Stimulated activated CD4-positive, alpha-beta T cell treated with anti-CD3 and anti-CD28 coated beads, Interleukin-1b, Interleukin-23, amount 100 ng/mL, for 1 hour (primary cell): ENCODE measurements around the gene CD99.

ENCODE experiments used
- DNase-seq, 2 donors: peaks; one replicate each; pipeline ENCODE4 v3.0.0-alpha.2; 2020; ENCODE audit warnings: low read depth in 2 of 2

Gene CD99

GRCh38 chrX:2690856-2691542 lies at the start of gene CD99:
CD99 (plus strand) TSS chrX:2691295; CDS start chrX:2691361, 66 bp downstream.
- peak; percentile 67 to 81 for DNase-seq

DNA sequence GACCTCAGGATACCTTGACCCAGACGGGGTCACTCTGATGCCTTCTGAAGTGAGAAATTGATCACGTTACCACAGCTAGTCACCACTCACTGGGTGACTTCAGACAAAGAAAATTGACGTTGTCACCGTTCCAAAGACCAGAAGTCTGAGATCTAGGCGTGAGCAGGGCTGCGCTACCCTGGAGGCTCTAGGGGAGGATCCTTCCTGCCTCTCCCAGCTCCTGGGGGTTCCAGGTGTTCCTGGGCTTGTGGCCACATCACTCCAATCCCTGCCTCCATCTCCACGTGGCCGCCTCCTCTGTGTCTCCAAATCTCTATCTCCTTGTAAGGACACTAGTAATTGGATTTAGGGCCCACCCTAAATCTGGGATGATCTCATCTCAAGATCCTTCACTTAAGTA lies 48.9 kb upstream of the CD99 start:
- no peak for DNase-seq

DNA sequence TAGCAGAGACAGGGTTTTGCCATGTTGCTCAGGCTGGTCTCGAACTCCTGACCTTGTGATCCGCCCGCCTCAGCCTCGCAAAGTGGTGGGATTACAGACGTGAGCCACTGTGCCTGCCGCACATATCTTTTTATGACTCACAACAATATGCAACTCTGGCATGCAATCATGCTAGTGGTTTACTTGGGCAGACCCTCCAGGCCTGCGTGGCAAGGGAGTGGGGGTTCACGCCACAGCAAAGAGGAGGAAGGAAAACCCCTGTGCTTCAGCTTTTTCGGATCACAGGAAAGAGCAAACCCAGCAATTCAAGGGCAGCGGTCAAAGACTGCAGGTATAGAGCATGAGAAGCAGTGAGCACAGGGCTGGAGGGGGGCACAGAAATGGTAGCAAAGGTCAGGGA lies 48.3 kb upstream of the CD99 start:
- DNase-seq: no peak

GRCh38 chrX:2643880-2644279 lies 47.2 kb upstream of the CD99 start:
- no peak for DNase-seq

DNA sequence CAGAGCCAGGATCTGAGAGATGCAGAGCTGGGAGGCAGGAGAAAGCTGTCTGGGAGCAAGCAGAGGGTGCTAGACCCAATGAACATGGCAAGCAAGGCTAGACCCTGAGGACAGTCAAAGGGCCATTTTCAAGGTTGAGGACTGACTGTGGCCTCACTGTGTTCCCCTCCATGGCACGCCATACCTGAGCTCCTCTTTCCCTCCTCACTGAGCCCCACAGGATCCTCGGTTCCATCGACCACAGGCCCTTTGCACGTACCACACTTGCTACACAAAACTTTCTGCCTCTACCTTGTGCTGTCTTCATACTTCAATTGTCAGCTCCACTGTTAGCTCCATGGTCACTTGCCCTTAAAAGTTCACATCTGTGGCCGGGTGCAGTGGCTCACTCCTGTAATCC lies 45.5 kb upstream of the CD99 start:
- DNase-seq: no peak

GRCh38 chrX:2647627-2648026 lies 43.5 kb upstream of the CD99 start:
- DNase-seq: no peak

DNA sequence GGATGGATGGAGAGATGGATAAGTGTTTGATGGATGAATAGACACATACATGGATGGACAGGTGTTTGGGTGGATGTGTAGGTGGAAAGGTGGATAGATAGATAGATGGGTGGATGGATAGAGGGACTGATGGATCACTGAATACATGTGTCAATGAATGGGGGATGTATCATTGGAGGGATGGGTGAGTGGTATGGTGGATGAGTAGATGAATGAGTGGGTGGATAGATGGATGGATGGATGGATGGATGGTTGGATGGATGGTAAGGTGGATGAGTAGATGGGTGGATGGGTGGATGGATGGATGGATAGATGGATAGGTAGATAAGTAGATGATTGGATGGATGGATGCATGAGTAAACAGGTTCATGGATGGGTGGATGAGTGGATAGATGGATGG lies 41.1 kb upstream of the CD99 start:
- no peak for DNase-seq

GRCh38 chrX:2650865-2651264 lies 40.2 kb upstream of the CD99 start:
- no peak for DNase-seq

GRCh38 chrX:2652106-2652505 lies 39.0 kb upstream of the CD99 start:
- no peak for DNase-seq

DNA sequence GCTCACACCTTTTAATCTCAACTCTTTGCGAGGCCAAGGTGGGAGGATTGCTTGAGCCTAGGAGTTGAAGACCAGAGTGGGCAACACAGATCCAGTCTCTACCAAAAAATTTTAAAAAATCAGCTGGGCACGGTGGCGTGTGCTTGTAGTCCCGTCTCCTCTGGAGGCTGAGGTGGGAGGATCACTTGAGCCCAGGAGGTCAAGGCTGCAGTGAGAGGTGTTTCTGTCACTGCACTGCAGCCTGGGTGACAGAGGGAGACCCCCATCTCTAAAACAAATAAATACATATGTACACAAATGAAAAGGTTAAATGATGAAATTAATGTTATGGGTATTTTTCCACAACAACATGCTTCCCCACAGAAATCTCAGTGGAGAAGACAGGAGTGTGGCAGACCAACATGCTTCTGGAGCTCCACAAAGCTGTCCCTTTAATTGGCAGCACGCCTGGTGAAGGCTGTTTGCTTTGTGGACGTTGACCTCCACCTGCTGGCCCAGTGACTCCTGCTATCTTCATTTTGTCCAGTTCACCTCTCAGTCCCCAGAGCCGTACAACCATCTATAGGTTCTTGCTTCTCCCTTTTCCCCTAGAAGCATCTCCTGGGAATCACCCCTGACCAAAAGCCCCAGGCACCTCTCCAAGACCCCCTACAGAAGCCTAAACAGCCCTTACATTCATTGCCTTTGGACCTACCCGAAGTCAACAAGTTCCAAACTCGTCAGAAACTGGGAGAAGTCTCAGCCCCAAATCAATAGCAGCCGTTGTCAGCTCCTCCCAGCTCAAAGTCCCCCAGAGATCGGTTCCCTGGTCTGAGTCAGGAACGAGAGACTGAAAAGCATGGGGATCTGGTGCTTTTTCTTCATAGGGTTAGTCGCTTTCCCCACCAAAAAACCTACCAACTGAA lies 36.4 kb upstream of the CD99 start:
- DNase-seq: no peak

GRCh38 chrX:2656257-2656836 lies 34.7 kb upstream of the CD99 start:
- DNase-seq: no peak

DNA sequence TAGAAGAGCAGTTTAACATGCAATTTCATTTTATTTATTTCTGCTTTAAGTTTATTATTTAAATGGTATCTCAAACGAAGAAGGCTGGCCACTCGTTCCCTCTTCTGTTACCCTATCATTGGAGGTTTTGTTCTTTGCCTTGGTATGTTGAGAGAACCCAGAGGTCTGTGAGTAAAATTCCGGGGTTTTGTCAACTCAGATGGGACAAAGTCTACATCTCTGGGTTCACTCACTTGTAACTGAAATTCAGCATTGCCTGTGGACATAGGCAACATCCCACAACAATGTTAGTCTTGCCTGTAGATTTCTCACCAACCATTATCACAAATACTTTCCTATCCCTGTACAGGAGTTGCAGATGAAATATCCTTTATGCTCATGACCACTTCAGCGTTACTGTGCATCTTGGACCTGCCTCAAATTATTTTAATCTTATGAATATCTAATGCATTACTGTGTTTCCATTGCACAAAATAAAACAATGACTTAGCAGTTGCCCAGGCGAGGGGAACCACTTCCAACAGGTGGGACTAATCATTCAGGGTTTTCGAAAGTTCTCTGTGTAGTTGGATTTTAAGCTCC lies 33.5 kb upstream of the CD99 start:
- no peak for DNase-seq

DNA sequence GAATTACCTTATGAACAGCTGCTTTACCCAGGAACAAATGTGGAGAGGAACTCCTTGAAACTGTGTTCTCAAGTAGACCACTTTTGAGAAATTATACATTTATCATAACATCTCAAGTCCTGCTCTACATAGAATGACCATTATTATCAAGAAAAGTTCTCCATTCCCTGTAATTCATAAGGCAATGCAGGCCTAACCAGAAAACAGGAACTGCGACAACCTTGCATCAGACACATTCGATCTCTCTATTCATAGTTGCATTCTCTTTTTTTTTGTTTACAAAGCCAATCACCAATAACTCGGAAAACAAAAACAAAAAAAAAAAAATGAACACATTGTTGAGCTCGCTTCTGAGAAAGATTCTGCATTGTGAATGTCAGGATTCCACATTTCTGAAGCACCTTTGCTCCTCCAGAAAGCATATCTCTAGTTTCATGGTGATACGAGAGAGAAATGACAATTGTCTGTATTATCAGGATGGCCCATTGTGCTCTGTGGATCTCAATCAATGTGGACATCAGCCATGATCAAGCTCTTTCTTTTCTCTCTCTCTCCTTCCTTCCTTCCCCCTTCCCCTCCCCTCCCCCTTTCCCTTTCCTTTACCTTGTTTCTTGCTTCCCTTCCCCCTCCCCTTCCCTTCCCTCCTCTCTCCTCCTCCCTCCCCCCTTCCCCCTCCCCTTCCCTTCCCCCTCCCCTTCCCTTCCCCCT lies 32.4 kb upstream of the CD99 start:
- DNase-seq: no peak

DNA sequence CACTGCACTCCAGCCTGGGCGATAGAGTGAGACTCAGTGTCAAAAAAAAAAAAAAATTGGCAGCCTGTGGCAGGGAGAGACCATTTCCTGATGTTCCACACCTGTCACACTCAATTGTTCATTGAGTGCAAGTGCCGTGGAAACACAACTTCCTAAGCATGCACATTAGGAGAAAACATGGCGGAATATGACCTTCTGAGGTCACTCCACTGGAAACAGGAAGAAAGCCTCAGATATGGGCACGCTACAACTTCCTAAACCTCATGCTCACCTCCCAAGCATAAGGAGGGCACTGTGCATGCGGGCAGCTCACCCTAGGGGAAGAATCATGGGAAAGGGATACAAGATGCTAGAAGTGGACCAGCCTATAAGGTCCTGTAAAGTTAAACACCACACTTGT lies 28.5 kb upstream of the CD99 start:
- DNase-seq: no peak

DNA sequence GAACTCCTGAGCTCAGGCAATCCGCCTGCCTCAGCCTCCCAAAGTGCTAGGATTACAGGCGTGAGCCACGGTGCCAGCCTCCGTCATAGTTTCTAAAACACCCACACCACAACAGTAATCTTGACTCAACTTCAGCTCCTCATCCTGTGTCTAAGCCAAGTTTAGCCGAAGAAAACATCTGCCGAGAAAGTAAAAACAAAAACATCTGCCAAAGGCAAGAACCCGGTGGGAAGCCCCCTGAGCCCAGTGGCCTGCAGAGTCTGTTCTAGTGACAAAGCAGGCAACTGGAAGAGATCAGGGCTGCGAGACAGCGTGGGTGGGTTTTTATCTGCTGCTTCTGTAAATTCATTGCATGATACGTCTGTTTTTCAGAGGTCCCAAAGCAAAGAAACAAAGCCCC lies 26.6 kb upstream of the CD99 start:
- DNase-seq: no peak

GRCh38 chrX:2665387-2666304 lies 25.4 kb upstream of the CD99 start:
- no peak for DNase-seq

DNA sequence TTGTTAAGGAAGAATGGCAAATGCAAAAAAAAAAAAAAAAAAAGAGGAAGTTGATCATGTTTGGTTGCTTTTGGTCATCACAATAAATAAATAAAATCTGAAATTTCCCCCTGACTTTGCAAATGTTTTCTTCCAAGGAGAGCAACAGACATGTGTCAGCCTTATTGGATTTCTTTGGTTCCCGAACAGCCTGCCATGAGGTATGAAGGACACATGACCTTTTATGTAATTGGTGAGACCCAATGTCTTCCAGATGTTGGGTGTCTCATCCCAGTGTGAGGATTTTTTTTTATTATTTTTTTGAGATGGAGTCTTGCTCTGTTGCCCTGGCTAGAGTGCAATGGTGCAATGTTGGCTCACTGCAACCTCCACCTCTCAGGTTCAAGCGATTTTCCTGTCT lies 24.6 kb upstream of the CD99 start:
- DNase-seq: no peak

- no peak for DNase-seq
Observed at GRCh38 chrX:2670978-2671377, 20.1 kb upstream of the CD99 start.

DNA sequence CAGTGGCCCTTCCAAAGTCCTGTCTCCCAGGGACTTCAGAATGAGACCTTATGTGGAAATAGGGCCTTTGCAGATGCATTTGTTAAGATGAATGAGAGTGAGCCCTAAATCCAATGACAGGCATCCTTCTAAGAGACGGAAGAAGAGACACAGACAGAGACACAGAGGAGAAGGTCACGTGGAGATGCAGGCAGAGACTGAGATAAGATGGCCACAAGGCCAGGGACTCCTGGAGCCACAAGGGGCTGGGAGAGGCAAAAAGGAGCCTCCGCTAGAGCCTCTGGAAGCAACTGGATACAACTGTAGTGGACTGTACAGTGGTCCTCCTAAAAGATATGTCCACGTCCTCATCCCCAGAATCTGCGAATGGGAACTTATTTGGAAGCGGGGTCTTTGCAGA lies 19.0 kb upstream of the CD99 start:
- DNase-seq: no peak

DNA sequence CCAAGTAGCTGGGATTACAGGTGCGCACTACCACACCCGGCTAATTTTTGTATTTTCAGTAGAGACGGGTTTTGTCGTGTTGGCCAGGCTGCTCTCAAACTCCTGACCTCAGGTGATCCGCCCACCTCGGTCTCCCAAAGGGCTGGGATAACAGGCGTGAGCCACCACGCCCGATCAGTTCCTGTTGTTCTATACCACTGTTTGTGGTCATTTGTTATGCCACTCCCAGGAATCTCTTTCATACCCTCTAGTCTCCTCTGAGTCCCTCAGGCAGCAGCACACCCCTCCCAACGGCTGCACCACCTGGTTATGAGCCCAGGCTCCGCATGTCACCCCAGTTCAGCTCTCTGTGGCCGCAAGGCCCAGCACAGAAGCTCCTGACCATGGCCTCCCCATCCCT lies 17.5 kb upstream of the CD99 start:
- no peak for DNase-seq
